Spleen (tissue), 7 donors: Measurements from ENCODE around the gene NTRK2.

Experiments
- CTCF ChIP-seq, 11 experiments: fragments of 200-600 bp in 7 of 11; fragments of 450-650 bp in 4 of 11; sonication (generic) in 4 of 11; IDR thresholded peaks in 8 of 11; conservative IDR thresholded peaks in 3 of 11; 1 replicate in 7 of 11; 2 replicates in 4 of 11; pipeline versions ENCODE4 v1.4.0 to v1.8.0; 2016 to 2021; ENCODE audit warnings: antibody characterized with exemption in 11 of 11, inconsistent platforms in 4 of 11, mild to moderate bottlenecking in 1 of 11
- POLR2A ChIP-seq, 3 donors: fragments of 450-650 bp; IDR thresholded peaks; one replicate each; pipeline ENCODE4 v1.5.1; 2017; ENCODE audit warnings: antibody characterized with exemption in 3 of 3, mild to moderate bottlenecking in 1 of 3
- donor health status: DM: no; HTN: no; CAD: no; lungs with moderate emphysema.
- donor health status: DM: no; HTN: no; CAD: no.
- donor health status: DM: no; HTN: no; CAD: no.

- no peak for TF ChIP-seq CTCF (IDR thresholded peaks at IDR 0.05 in 8 of 11, conservative IDR thresholded peaks at IDR 0.05 in 3 of 11)
- no peak for TF ChIP-seq POLR2A (IDR thresholded peaks at IDR 0.05)
These were observed 10.0 kb downstream of the NTRK2 start for GRCh38 chr9:84679571-84679970.
